H9 (cell line): ENCODE measurements around the gene RNF41. TPM values are rescaled to one million over a fixed set of nuclear protein-coding genes. Genes with fewer than 3 reads are reported as not detected.

Experiments used
- DNase-seq: peaks from one replicate; pipeline ENCODE4 v3.0.0-alpha.2; 2017
- H2AFZ ChIP-seq: one replicate; pipeline ENCODE4 v1.6.1; 2013; ENCODE audit warnings: mild to moderate bottlenecking, low read length, control low read depth, moderate library complexity
- H2AK5ac ChIP-seq: 2 replicates; pipeline ENCODE4 v1.6.1; 2013; ENCODE audit warnings: low read length, control low read depth, mixed read lengths; ENCODE audit not compliant: insufficient read length
- H2BK120ac ChIP-seq: one replicate; pipeline ENCODE4 v1.6.1; 2013; ENCODE audit warnings: low read depth, mild to moderate bottlenecking, low read length, control low read depth, inconsistent platforms; ENCODE audit not compliant: poor library complexity, severe bottlenecking
- H2BK12ac ChIP-seq: 2 replicates; pipeline ENCODE4 v1.6.1; 2013; ENCODE audit warnings: low read length, control low read depth, mixed read lengths, low read depth; ENCODE audit not compliant: insufficient read length
- H2BK15ac ChIP-seq: 2 replicates; pipeline ENCODE4 v1.6.1; 2013; ENCODE audit warnings: low read depth, low read length, control low read depth
- H2BK20ac ChIP-seq: one replicate; pipeline ENCODE4 v1.6.1; 2013; ENCODE audit warnings: low read depth, mild to moderate bottlenecking, low read length, control low read depth, inconsistent platforms; ENCODE audit not compliant: poor library complexity, severe bottlenecking
- H2BK5ac ChIP-seq: 2 replicates; pipeline ENCODE4 v1.6.1; 2013; ENCODE audit warnings: low read length, control low read depth, mixed read lengths; ENCODE audit not compliant: insufficient read length
- H3K14ac ChIP-seq: 2 replicates; pipeline ENCODE4 v1.6.1; 2013; ENCODE audit warnings: low read length, control low read depth; ENCODE audit not compliant: insufficient read depth
- H3K18ac ChIP-seq: 2 replicates; pipeline ENCODE4 v1.6.1; 2013; ENCODE audit warnings: low read depth, mild to moderate bottlenecking, mixed read lengths, low read length, control low read depth; ENCODE audit not compliant: insufficient read length
- H3K23ac ChIP-seq: 2 replicates; pipeline ENCODE4 v1.6.1; 2013; ENCODE audit warnings: low read length, control low read depth, mixed read lengths, low read depth; ENCODE audit not compliant: insufficient read length
- H3K23me2 ChIP-seq: 2 replicates; pipeline ENCODE4 v1.6.1; 2013; ENCODE audit warnings: low read depth, mild to moderate bottlenecking, mixed read lengths, low read length, control low read depth; ENCODE audit not compliant: insufficient read length, poor library complexity, severe bottlenecking
- H3K27ac ChIP-seq: 2 replicates; pipeline ENCODE4 v1.5.1; 2013; ENCODE audit warnings: low read length, control low read depth, mixed read lengths, low read depth; ENCODE audit not compliant: insufficient read length
- H3K27me3 ChIP-seq: 2 replicates; pipeline ENCODE4 v1.6.1; 2013; ENCODE audit warnings: low read length, control low read depth, inconsistent platforms; ENCODE audit not compliant: insufficient read depth
- H3K4ac ChIP-seq: 2 replicates; pipeline ENCODE4 v1.6.1; 2013; ENCODE audit warnings: low read depth, mild to moderate bottlenecking, control low read depth, inconsistent platforms, low read length, moderate library complexity
- H3K4me1 ChIP-seq: 2 replicates; pipeline ENCODE4 v1.6.1; 2013; ENCODE audit warnings: low read length, control low read depth, inconsistent platforms; ENCODE audit not compliant: insufficient read depth
- H3K4me2 ChIP-seq: 2 replicates; pipeline ENCODE4 v1.6.1; 2013; ENCODE audit warnings: low read length, control low read depth, mixed read lengths; ENCODE audit not compliant: insufficient read length, insufficient read depth
- H3K56ac ChIP-seq: 2 replicates; pipeline ENCODE4 v1.6.1; 2013; ENCODE audit warnings: low read depth, mild to moderate bottlenecking, mixed read lengths, low read length, control low read depth; ENCODE audit not compliant: insufficient read length
- H3K79me1 ChIP-seq: 2 replicates; pipeline ENCODE4 v1.6.1; 2013; ENCODE audit warnings: low read depth, mild to moderate bottlenecking, moderate library complexity, low read length, control low read depth, inconsistent platforms; ENCODE audit not compliant: insufficient read depth, poor library complexity, severe bottlenecking
- H3K79me2 ChIP-seq: 2 replicates; pipeline ENCODE4 v1.6.1; 2013; ENCODE audit warnings: low read length, control low read depth, inconsistent platforms; ENCODE audit not compliant: insufficient read depth
- H3K9ac ChIP-seq: 2 replicates; pipeline ENCODE4 v1.6.1; 2013; ENCODE audit warnings: low read length, control low read depth, mixed read lengths; ENCODE audit not compliant: insufficient read length; ENCODE audit errors: extremely low read depth
- H3K9me3 ChIP-seq: one replicate; pipeline ENCODE4 v1.6.1; 2013; ENCODE audit warnings: low read depth, low read length, inconsistent platforms; ENCODE audit not compliant: control insufficient read depth
- H3T11ph ChIP-seq: one replicate; pipeline ENCODE4 v1.6.1; 2013; ENCODE audit warnings: mild to moderate bottlenecking, low read length, control low read depth, inconsistent platforms
- H4K20me1 ChIP-seq: one replicate; pipeline ENCODE4 v1.6.1; 2013; ENCODE audit not compliant: control insufficient read depth, insufficient read length, insufficient read depth
- H4K5ac ChIP-seq: 2 replicates; pipeline ENCODE4 v1.6.1; 2013; ENCODE audit warnings: low read depth, mild to moderate bottlenecking, mixed read lengths, low read length, control low read depth; ENCODE audit not compliant: insufficient read length
- H4K8ac ChIP-seq: replicated peaks from 2 replicates; pipeline ENCODE4 v1.6.1; 2013; ENCODE audit warnings: low read length, control low read depth, mixed read lengths, low read depth; ENCODE audit not compliant: insufficient read length
- H4K91ac ChIP-seq: 2 replicates; pipeline ENCODE4 v1.6.1; 2013; ENCODE audit warnings: low read depth, mild to moderate bottlenecking, moderate library complexity, mixed read lengths, low read length, control low read depth; ENCODE audit not compliant: insufficient read length
- H3K27ac Mint-ChIP-seq, 3 experiments: 2 replicates in 2 of 3; 3 replicates in 1 of 3; pipeline ENCODE4 v1.8.0; 2020 to 2021; ENCODE audit warnings: mixed read lengths in 3 of 3, mild to moderate bottlenecking in 1 of 3, moderate library complexity in 1 of 3
- H3K27me3 Mint-ChIP-seq: 2 replicates; pipeline ENCODE4 v1.8.0; 2021; ENCODE audit warnings: low read depth, mild to moderate bottlenecking, moderate library complexity, mixed read lengths
- H3K36me3 Mint-ChIP-seq, 3 experiments: 2 replicates in 2 of 3; 3 replicates in 1 of 3; pipeline ENCODE4 v1.8.0; 2020 to 2021; ENCODE audit warnings: low read depth in 3 of 3, mixed read lengths in 3 of 3; ENCODE audit not compliant: insufficient read depth in 1 of 3
- H3K4me1 Mint-ChIP-seq, 2 experiments: 2 replicates each; pipeline ENCODE4 v1.8.0; 2020; ENCODE audit warnings: mixed read lengths in 2 of 2
- H3K4me3 Mint-ChIP-seq, 2 experiments: 2 replicates in 1 of 2; 3 replicates in 1 of 2; pipeline ENCODE4 v1.8.0; 2020 to 2021; ENCODE audit warnings: mild to moderate bottlenecking in 2 of 2, mixed read lengths in 2 of 2, moderate library complexity in 1 of 2
- H3K9me3 Mint-ChIP-seq, 2 experiments: 2 replicates in 1 of 2; 3 replicates in 1 of 2; pipeline ENCODE4 v1.8.0; 2020; ENCODE audit warnings: mild to moderate bottlenecking in 2 of 2, mixed read lengths in 2 of 2, moderate library complexity in 1 of 2
- total RNA-seq: library from RNA; stranded (reverse); gene quantifications from 2 replicates; pipeline ENCODE4 v1.2.1, GENCODE V29; 2021
- TF ChIP-seq, protein P1 (sequence below): fragments of 200-600 bp; sonication (generic); conservative IDR thresholded peaks from 3 replicates; pipeline ENCODE4 v1.8.0; 2021; ENCODE audit warnings: antibody characterized with exemption, mild to moderate bottlenecking

The RNF41 gene
- total RNA-seq, 1 experiment from 2014 or later: 60.8 TPM

DNA sequence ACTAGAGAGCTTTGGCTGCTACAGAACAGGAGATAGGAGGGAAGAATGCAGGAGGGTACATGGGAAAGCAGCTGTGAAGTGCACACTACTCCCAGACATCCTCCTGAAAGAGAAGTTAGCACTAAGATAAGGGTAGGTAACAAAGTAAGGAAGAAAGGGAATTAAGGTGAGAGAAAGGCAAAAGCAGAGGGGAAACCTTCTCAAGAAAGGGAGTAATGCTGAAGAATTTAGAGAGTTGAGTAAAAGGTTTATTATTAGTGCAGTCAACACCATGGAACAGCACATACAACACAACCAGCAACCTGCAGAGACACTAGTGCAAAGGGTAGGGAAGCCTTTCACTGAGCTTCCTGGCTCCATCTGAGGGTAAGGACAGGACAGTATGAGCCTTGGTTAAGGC is 17.4 kb downstream of the RNF41 start:
- no peaks in the 10 kb centered on the region for H3K79me2 ChIP-seq
- H3K79me1 ChIP-seq: no peaks in the 10 kb centered on the region

More for the DNA sequence above, 17.4 kb downstream of the RNF41 start:
- Histone ChIP-seq H4K5ac (no peak overlapping the region), H4K20me1 (no peaks in the 10 kb centered on the region), H3K4me1 (no peaks in the 10 kb centered on the region), H3K27me3 (no peaks in the 10 kb centered on the region), H3K56ac (no peak overlapping the region), H3T11ph (no peak overlapping the region), H2BK20ac (no peak overlapping the region), H3K4ac (no peak overlapping the region), H2BK120ac (no peak overlapping the region), H3K4me2 (no peak overlapping the region), H3K23me2 (no peaks in the 10 kb centered on the region), H2AFZ (no peak overlapping the region), H3K9ac (no peak overlapping the region), H2BK15ac (no peak overlapping the region), H3K27ac (no peak overlapping the region), H3K14ac (no peak overlapping the region), H4K91ac (no peak overlapping the region), H4K8ac (no peak overlapping the region), H2AK5ac (no peak overlapping the region), H3K23ac (no peak overlapping the region), H2BK12ac (no peak overlapping the region), H2BK5ac (no peak overlapping the region), H3K9me3 (no peaks in the 10 kb centered on the region), H3K18ac (no peak overlapping the region)
- H3K4me1 Mint-ChIP-seq: no peaks in the 10 kb centered on the region
- H3K9me3 Mint-ChIP-seq: no peaks in the 10 kb centered on the region
- H3K4me3 Mint-ChIP-seq: no peak overlapping the region
- DNase-seq: no peak
- no peaks in the 10 kb centered on the region for H3K27me3 Mint-ChIP-seq
- H3K36me3 Mint-ChIP-seq: peaks cover 21 to 49% (median 39%) of the 10 kb centered on the region in 3 experiments; a peak in 6 of 7 replicates
- TF ChIP-seq, protein P1, sequence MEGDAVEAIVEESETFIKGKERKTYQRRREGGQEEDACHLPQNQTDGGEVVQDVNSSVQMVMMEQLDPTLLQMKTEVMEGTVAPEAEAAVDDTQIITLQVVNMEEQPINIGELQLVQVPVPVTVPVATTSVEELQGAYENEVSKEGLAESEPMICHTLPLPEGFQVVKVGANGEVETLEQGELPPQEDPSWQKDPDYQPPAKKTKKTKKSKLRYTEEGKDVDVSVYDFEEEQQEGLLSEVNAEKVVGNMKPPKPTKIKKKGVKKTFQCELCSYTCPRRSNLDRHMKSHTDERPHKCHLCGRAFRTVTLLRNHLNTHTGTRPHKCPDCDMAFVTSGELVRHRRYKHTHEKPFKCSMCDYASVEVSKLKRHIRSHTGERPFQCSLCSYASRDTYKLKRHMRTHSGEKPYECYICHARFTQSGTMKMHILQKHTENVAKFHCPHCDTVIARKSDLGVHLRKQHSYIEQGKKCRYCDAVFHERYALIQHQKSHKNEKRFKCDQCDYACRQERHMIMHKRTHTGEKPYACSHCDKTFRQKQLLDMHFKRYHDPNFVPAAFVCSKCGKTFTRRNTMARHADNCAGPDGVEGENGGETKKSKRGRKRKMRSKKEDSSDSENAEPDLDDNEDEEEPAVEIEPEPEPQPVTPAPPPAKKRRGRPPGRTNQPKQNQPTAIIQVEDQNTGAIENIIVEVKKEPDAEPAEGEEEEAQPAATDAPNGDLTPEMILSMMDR: no peak
- peak overlapping the region in 2 of 3 experiments; percentile 13 to 14; a peak in 3 of 7 replicates for H3K27ac Mint-ChIP-seq
